ENCODE results near the gene GAS6.

GAS6 gene

GRCh38 chr13:113850722-113851479, 13.0 kb downstream of the GAS6 start:
- DNase-seq = no peak

- DNase-seq = no peak
These were observed 13.7 kb downstream of the GAS6 start for GRCh38 chr13:113849981-113850721.

GRCh38 chr13:113849546-113849945, 14.3 kb downstream of the GAS6 start:
- DNase-seq = no peak

DNA sequence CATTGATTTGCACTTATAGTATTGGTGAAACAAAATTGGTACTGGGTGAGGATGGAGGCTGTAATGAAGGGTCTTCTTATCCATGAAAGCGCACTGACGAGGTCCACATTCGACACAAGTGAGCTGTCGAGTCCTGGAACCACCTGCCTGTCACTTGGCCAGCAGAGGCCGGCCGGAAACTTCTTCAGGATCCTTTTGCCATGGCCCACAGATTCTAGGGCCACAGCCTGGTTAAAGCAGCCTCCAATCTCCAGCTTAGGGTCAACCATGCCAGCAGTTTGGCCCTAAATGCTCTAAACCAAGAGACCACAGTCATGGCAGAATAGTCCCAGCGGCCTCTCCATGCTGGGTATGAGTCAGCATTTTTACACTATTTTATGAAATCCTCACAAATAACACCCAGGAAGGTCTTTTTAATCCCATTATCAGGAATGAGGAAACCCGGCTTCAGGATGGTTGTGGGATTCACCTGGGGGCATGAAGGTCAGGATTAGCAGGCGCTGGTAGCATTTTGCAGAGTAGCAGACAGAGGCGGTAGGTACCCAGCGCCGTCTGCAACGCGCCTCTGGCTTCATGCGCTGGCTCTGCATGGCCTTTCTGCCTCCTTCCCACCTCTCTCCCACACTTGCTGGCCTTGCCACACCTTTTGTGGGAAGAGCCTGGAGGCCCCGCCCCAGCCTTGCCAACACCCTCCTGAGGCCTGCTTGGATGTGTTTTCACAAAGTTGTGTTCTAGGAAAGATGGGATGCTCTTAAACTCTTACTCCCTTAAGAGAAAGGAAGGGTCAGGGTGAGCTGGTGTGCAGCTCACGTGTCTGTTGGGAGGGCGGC, 15.2 kb downstream of the GAS6 start:
- no peak for DNase-seq

- no peak for DNase-seq
These were observed 15.9 kb downstream of the GAS6 start for GRCh38 chr13:113848020-113848419.

- no peak for DNase-seq
These were observed 17.1 kb downstream of the GAS6 start for GRCh38 chr13:113846636-113847318.

DNA sequence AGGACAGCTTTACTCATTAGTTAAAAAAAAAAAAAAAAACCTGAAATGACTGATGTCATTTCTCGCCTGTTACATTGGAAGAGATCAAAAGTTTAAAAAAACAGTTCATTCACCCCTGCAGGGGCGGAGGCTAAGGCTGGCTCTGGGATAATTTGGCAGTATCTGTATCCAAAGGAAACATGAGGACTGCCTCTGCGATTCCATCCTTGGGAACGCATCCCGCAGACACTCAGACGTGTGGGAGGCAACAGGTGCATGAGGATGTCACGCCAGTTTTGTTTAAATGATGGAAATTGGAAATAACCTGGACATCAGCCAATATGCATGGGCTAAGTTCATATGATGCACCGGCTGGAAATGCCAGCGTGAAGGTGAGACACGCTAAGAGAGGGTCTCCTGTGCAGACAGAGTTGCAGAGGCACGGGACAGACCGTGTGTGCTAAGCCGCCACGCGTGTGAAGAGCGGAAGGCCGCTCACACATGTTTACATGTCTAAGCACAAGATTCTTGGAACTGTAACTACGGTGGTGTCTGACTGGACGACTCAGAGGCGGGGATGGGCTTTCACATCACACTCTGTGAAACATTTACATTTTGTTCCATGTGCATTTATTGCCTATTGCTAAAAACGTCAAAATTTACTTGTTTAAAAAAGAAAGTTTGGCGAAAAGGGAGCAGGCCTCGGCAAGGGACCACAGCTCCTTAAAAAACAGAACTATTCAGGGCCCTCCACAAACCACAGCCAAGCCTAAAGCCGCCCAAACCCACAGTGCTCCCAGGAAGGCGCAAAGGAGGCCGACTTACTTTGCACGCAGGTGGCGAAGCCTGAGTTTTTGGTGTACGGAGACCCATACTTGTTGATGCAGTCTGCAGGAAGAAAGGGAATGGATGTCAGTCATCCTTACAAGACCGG, 17.9 kb downstream of the GAS6 start:
- DNase-seq = no peak

GRCh38 chr13:113845055-113845454, 18.8 kb downstream of the GAS6 start:
- no peak for DNase-seq

DNA sequence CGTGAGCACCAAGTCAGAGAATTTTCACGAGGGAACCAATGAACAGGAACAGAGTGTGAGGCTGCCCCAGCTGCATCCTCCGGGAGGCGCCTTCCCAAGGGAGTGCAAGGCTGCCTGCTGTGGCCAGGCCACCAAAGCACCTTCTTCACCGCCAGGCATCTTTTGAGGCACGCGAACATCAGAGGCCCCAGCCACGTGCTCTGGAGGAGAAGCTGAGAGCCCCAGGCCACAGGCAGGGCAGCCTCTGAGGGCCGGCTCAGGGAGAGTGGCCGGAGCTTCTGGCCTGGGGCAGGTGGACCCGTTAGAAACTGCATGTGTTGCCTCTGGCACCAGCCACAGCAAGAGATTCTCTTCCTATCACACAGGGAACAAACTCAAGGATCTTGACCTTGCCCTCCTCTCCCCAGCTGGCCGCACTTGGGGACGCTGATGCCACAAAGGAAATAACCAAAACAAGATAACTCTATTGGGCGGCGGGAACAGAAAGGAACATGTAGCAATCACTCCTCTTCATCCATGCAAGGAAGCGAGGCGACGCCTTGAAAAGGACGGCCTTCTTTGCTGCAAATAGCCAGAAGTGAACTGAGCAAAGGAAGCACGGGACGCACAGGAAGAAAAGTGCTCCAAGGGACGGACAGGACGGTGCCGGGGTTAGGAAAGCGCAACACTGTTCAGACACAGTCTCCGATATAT, 19.9 kb downstream of the GAS6 start:
- no peak for DNase-seq

- DNase-seq = no peak
These were observed 20.7 kb downstream of the GAS6 start for GRCh38 chr13:113843063-113843654.

- DNase-seq = no peak
These were observed 21.4 kb downstream of the GAS6 start for GRCh38 chr13:113842336-113843062.

DNA sequence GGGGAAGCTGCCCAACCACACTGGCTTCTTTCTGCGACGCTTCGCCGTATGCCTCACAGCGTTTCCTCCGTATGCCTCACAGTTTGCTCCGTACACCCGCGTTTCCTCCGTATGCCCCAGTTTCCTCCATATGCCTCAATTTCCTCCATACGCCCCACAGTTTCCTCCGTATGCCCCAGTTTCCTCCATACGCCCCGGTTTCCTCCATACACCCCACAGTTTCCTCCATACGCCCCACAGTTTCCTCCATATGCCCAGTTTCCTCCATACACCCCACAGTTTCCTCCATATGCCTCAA, 22.6 kb downstream of the GAS6 start:
- no peak for DNase-seq

- no peak for DNase-seq
These were observed 23.1 kb downstream of the GAS6 start for GRCh38 chr13:113840541-113841352.

DNA sequence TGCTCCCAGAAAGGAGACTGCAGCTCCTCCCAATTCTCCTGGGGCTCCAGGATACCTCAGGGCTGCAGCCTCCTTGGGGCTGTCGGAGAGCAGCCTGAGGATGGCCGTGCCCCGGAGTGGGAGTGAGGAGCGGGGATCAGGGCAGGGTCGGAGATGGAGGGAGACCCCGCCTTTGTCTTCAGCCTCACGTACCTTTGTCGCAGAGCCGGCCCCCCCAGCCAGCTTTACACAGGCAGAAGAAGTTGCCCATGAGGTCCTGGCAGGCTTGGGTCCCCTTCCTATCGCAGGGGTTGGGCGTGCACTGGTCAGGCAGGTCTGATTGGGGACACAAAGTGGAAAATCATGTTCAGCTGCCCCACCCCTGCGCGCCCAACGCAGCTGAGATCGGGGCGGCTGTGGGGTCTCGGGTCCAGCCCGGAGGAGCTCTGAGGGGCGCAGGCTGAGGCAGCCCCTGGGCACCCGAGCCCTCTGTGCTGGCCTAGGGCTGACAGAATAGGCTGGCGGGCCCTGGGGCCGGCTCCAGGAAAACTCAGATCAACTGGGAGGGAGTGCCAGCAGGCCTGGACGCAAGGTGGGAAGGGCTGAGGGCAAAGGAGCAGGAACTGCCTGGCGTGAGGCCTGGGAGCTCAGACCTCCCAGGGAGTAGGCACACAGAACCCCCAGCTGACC, 24.2 kb downstream of the GAS6 start:
- no peak for DNase-seq

GRCh38 chr13:113838711-113839201, 25.1 kb downstream of the GAS6 start:
- no peak for DNase-seq

DNA sequence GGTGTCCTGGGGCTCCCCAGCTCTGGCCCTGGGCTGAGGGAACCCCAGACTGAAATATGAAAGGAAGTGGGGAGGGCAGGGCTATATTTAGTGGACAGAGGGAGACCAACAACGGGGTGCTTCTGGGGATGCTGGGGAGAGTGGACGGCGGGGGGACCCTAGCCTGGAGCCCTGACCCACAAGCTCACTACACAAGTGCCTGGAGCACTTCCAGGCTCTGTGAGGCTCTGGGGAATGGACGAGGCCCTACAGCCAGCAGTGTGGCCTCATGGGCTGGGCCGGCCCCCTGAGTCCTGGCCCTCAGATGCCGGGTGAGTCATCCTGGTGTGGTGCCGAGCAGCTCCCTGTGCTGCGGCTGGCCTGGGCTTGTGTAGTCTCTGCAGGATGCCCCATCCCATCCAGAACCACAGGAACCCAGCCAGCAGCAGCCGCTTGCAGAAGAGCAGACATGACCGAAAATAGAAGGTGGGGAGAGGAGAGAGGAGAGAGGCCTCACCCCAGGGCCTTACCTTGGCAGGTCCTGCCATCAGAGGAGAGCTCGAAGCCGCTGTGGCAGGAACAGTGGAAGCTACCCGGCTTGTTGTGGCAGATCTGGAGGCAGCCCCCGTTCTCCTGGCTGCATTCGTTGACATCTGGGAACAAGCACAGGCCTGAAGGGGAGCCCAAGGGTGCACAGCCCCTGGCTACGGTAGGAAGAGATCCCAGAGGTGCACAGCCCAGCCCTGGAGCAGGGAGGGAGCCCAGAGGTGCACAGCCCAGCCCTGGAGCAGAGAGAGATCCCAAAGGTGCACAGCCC, 26.1 kb downstream of the GAS6 start:
- peak; percentile 99 for DNase-seq

GRCh38 chr13:113836768-113837559, 26.9 kb downstream of the GAS6 start:
- DNase-seq = peak; percentile 96

All from fibroblast of upper back skin (primary cell).